ENCODE data around the gene FH. TPM values are rescaled to one million over a fixed set of nuclear protein-coding genes. Genes with fewer than 3 reads are reported as not detected.

FH gene
- total RNA-seq, 1 donor from 2014 or later, result 56.0 TPM

- peak overlapping the region; percentile 43 for H3K27ac Mint-ChIP-seq
- ATAC-seq (ENCODE audit: low read depth) (no peak), DNase-seq (no peak)
- peaks cover 2% of the 10 kb centered on the region for H3K27me3 Mint-ChIP-seq
- H3K36me3 Mint-ChIP-seq (ENCODE audit: low read depth), result peaks cover 62% of the 10 kb centered on the region
- POLR2A ChIA-PET, result interaction anchor here (0.7 to 1.0 kb wide), 2 partner anchors 14 to 15 kb away, joined by 3 to 4 read pairs; no protein-coding TSS in a partner anchor
- TF ChIP-seq, protein P1, sequence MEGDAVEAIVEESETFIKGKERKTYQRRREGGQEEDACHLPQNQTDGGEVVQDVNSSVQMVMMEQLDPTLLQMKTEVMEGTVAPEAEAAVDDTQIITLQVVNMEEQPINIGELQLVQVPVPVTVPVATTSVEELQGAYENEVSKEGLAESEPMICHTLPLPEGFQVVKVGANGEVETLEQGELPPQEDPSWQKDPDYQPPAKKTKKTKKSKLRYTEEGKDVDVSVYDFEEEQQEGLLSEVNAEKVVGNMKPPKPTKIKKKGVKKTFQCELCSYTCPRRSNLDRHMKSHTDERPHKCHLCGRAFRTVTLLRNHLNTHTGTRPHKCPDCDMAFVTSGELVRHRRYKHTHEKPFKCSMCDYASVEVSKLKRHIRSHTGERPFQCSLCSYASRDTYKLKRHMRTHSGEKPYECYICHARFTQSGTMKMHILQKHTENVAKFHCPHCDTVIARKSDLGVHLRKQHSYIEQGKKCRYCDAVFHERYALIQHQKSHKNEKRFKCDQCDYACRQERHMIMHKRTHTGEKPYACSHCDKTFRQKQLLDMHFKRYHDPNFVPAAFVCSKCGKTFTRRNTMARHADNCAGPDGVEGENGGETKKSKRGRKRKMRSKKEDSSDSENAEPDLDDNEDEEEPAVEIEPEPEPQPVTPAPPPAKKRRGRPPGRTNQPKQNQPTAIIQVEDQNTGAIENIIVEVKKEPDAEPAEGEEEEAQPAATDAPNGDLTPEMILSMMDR (IDR thresholded peaks at IDR 0.05), result no peak
- peaks cover 67% of the 10 kb centered on the region for H3K4me1 Mint-ChIP-seq
- no peaks in the 10 kb centered on the region for H3K9me3 Mint-ChIP-seq
- intact Hi-C loops (cut with micrococcal nuclease), result no loop called here
- H3K4me3 Mint-ChIP-seq, result no peak overlapping the region
- CTCF ChIA-PET, result no interaction called here
Measured at GRCh38 chr1:241548008-241548407, 28.5 kb upstream of the FH start.

DNA sequence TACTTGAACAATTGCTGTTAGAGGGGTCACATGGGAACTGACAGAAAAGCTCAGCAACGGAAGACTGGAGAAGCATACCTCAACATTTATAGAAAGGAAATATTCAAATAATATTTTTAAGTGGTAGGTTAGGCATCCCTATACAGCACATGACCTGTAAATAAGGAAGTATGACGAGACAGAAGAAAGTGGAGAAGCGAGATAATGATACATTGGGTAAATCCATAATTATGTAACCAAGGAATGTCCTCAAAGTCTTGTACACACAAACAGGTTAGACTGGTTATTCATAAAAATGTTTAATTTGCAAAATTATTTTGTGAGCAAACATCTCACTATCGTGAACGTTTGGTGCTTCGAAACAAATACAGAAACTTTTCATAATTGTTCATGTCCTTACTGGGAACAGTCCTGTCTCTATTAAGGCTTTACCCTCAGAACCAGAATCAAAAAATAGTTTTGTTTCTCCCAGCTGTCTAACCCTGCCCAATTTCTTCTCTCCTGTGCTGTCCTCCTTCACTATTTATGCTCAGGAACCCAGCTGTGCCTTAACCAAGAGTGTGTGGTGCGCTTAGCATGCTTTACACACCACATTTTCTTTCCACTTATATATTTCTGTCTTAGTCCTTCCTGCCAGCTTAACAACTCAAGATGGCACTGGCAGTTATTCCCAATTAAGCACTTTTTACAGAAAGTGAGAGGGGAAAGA, 22.8 kb upstream of the FH start:
- POLR2A ChIA-PET, result interaction anchor here (1.7 to 2.9 kb wide), 2 partner anchors 10 to 98 kb away, joined by 7 to 12 read pairs; partner anchors contain the start of genes CHML and OPN3
- intact Hi-C loops (cut with micrococcal nuclease), result loop anchor here (1.0 kb wide), 2 partner anchors 9 kb away; no protein-coding TSS in a partner anchor
- Mint-ChIP-seq H3K27me3 (no peaks in the 10 kb centered on the region), H3K4me3 (peak overlapping the region; percentile 20), H3K9me3 (peaks cover 2% of the 10 kb centered on the region), H3K4me1 (peaks cover 67% of the 10 kb centered on the region), H3K36me3 (ENCODE audit: low read depth) (peaks cover 49% of the 10 kb centered on the region), H3K27ac (peak overlapping the region; percentile 51)
- TF ChIP-seq, protein P1 (IDR thresholded peaks at IDR 0.05), result no peak
- CTCF ChIA-PET, result no interaction called here
- DNase-seq (no peak), ATAC-seq (ENCODE audit: low read depth) (peak; percentile 60)

GRCh38 chr1:241536969-241537368, 17.4 kb upstream of the FH start:
- ChIA-PET CTCF (interaction anchor here (2.0 to 3.0 kb wide), 2 partner anchors 15 to 90 kb away, joined by 8 to 9 read pairs; no protein-coding TSS in a partner anchor), POLR2A (interaction anchor here (0.9 to 9.2 kb wide), 3 partner anchors 14 to 104 kb away, joined by 4 to 157 read pairs (median 4); no protein-coding TSS in a partner anchor)
- Mint-ChIP-seq H3K27me3 (no peaks in the 10 kb centered on the region), H3K4me1 (peaks cover 79% of the 10 kb centered on the region), H3K4me3 (peak overlapping the region; percentile 0), H3K27ac (peak overlapping the region; percentile 84), H3K9me3 (peaks cover 6% of the 10 kb centered on the region), H3K36me3 (ENCODE audit: low read depth) (peaks cover 49% of the 10 kb centered on the region)
- no peak for ATAC-seq (ENCODE audit: low read depth)
- TF ChIP-seq, protein P1 (IDR thresholded peaks at IDR 0.05), result no peak
- intact Hi-C loops (cut with micrococcal nuclease), result loop anchor here (10.0 kb wide), 2 partner anchors 1248 to 1748 kb away; no protein-coding TSS in a partner anchor
- no peak for DNase-seq

DNA sequence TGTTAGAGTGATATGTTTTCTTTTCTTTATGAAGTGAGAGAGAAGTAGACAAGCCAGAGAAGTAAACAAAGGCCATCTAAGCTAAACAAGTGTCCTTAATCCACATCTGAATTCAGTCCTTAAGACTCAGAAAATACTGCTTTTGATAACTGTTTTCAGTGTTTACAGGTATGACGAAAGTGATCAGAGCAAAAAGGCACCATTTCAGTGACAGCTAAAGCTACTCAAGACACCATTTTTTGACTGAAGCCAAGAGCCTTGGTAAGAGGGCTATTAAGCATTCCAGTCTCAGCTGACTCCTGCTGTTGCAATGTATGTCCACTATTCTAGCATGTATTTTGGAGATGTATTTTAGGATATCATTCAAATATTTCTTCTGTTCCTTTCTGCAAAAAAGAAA, 16.7 kb upstream of the FH start:
- TF ChIP-seq, protein P1 (IDR thresholded peaks at IDR 0.05), result no peak
- Mint-ChIP-seq H3K27ac (peak overlapping the region; percentile 84), H3K27me3 (no peaks in the 10 kb centered on the region), H3K4me3 (no peak overlapping the region), H3K36me3 (ENCODE audit: low read depth) (peaks cover 51% of the 10 kb centered on the region), H3K9me3 (peaks cover 6% of the 10 kb centered on the region), H3K4me1 (peaks cover 74% of the 10 kb centered on the region)
- no peak for DNase-seq
- ChIA-PET POLR2A (interaction anchor here (0.5 to 9.2 kb wide), 4 partner anchors 14 to 1249 kb away, joined by 3 to 157 read pairs (median 4); no protein-coding TSS in a partner anchor), CTCF (interaction anchor here (1.2 to 3.0 kb wide), 4 partner anchors 11 to 90 kb away, joined by 3 to 9 read pairs (median 8); no protein-coding TSS in a partner anchor)
- no peak for ATAC-seq (ENCODE audit: low read depth)
- intact Hi-C loops (cut with micrococcal nuclease), result loop anchor here (10.0 kb wide), 2 partner anchors 1248 to 1748 kb away; no protein-coding TSS in a partner anchor

Data from activated B cell treated with CpG ODN at 0.5 μM for 24 hours (primary cell).